HCT116 (cell line): ENCODE data around the gene MTO1. TPM values are rescaled to one million over a fixed set of nuclear protein-coding genes. Genes with fewer than 3 reads are reported as not detected.

Experiments
- ATAC-seq: fragments of 200-7000 bp; cut with Tn5 transposase; 2 replicates; pipeline ENCODE4 v1.9.1; 2020; ENCODE audit warnings: mild to moderate bottlenecking, moderate library complexity
- BruUV-seq: library from RNA; stranded (reverse); fragments of 400-500 nt; replicated peaks from 2 replicates; lab custom pipeline; 2021; lab: Mats Ljungman, UMichigan
- CTCF ChIA-PET: fragments of 300-600 bp; sonication (Branson Sonifier 250); formaldehyde crosslinking; loops from one replicate; lab custom pipeline; 2021; ENCODE audit warnings: antibody characterized with exemption; lab: Charles Lee
- POLR2A ChIA-PET: fragments of 300-600, 350-600 bp; sonication (Branson Sonifier 250); formaldehyde crosslinking; loops from one replicate; lab custom pipeline; 2021; ENCODE audit warnings: antibody characterized with exemption; lab: Charles Lee
- RAD21 ChIA-PET, 2 experiments: fragments of 300-600 bp; sonication (Branson Sonifier 250); formaldehyde crosslinking; loops; one replicate each; lab custom pipeline; 2023; ENCODE audit warnings: low total read pairs in 2 of 2; ENCODE audit not compliant: uncharacterized antibody in 2 of 2, unreplicated experiment in 2 of 2, low non-redundant PET in 1 of 2; lab: Charles Lee
- DNase-seq: peaks from one replicate; pipeline ENCODE4 v3.0.0-alpha.2; 2010; ENCODE audit warnings: low read depth, low spot score
- H2AFZ ChIP-seq: fragments of 200-600 bp; shearing (Covaris generic), sonication (generic); 2 replicates; pipeline ENCODE4 v1.6.1; 2017; ENCODE audit warnings: low read depth, mixed run types, mixed read lengths, antibody characterized with exemption, low read length; ENCODE audit not compliant: poor library complexity, severe bottlenecking
- H3K27ac ChIP-seq: 2 replicates; pipeline ENCODE4 v1.5.1; 2012; ENCODE audit warnings: low read depth, low read length
- H3K27me3 ChIP-seq: fragments of 200-600 bp; sonication (generic); 2 replicates; pipeline ENCODE4 v1.6.1; 2016; ENCODE audit warnings: mixed run types, low read length, mixed read lengths; ENCODE audit not compliant: insufficient read depth
- H3K36me3 ChIP-seq, 2 experiments: fragments of 200-500 bp in 1 of 2; fragments of 200-600 bp in 1 of 2; sonication (Bioruptor generic) in 1 of 2; sonication (generic) in 1 of 2; 2 replicates each; pipeline versions ENCODE4 v1.5.1 to v1.6.1; 2014 to 2016; ENCODE audit warnings: low read length in 2 of 2, inconsistent platforms in 1 of 2, mixed read lengths in 1 of 2, mixed run types in 1 of 2; ENCODE audit not compliant: insufficient read depth in 2 of 2, control insufficient read depth in 1 of 2
- H3K4me1 ChIP-seq, 2 experiments: fragments of 200-600 bp in 1 of 2; sonication (generic) in 1 of 2; 2 replicates each; pipeline versions ENCODE4 v1.5.1 to v1.6.1; 2012 to 2017; ENCODE audit warnings: low read length in 2 of 2, inconsistent platforms in 1 of 2, mild to moderate bottlenecking in 1 of 2, mixed read lengths in 1 of 2, mixed run types in 1 of 2, moderate library complexity in 1 of 2; ENCODE audit not compliant: insufficient read depth in 2 of 2, control insufficient read depth in 1 of 2
- H3K4me2 ChIP-seq: fragments of 200-600 bp; sonication (generic); 2 replicates; pipeline ENCODE4 v1.6.1; 2017; ENCODE audit warnings: mixed run types, low read length, mixed read lengths
- H3K4me3 ChIP-seq, 2 experiments: fragments of 200-600 bp in 1 of 2; sonication (generic) in 1 of 2; replicated peaks in 1 of 2; 2 replicates each; pipeline ENCODE4 v1.5.1; 2011 to 2016; ENCODE audit warnings: low read length in 2 of 2, control low read depth in 1 of 2, low read depth in 1 of 2, mild to moderate bottlenecking in 1 of 2, mixed read lengths in 1 of 2, mixed run types in 1 of 2
- H3K79me2 ChIP-seq: fragments of 200-600 bp; sonication (generic); 2 replicates; pipeline ENCODE4 v1.6.1; 2017; ENCODE audit warnings: mild to moderate bottlenecking, mixed run types, low read length, moderate library complexity, mixed read lengths; ENCODE audit not compliant: insufficient read depth
- H3K9ac ChIP-seq: fragments of 200-600 bp; sonication (generic); 2 replicates; pipeline ENCODE4 v1.6.1; 2016; ENCODE audit warnings: low read length, mixed read lengths
- H3K9me2 ChIP-seq: fragments of 200-600 bp; sonication (generic), shearing (Covaris generic); 2 replicates; pipeline ENCODE4 v1.6.1; 2017; ENCODE audit warnings: mixed run types, mild to moderate bottlenecking, moderate library complexity; ENCODE audit not compliant: insufficient read depth
- H3K9me3 ChIP-seq, 2 experiments: fragments of 200-500 bp in 1 of 2; fragments of 200-600 bp in 1 of 2; sonication (Bioruptor generic) in 1 of 2; sonication (generic) in 1 of 2; 2 replicates each; pipeline ENCODE4 v1.6.1; 2014 to 2017; ENCODE audit warnings: low read length in 2 of 2, mixed read lengths in 2 of 2, inconsistent platforms in 1 of 2, low read depth in 1 of 2, mild to moderate bottlenecking in 1 of 2, mixed run types in 1 of 2, moderate library complexity in 1 of 2; ENCODE audit not compliant: control insufficient read depth in 1 of 2, insufficient read depth in 1 of 2
- H4K20me1 ChIP-seq: fragments of 200-600 bp; sonication (generic), shearing (Covaris generic); 2 replicates; pipeline ENCODE4 v1.6.1; 2017; ENCODE audit warnings: mixed run types, mild to moderate bottlenecking, moderate library complexity; ENCODE audit not compliant: insufficient read depth
- CEBPB ChIP-seq: IDR thresholded peaks from 2 replicates; pipeline ENCODE4 v1.6.1; 2012; ENCODE audit warnings: low read depth
- EZH2 ChIP-seq: fragments of 200-600 bp; sonication (generic); IDR thresholded peaks from 2 replicates; pipeline ENCODE4 v1.6.1; 2017; ENCODE audit warnings: antibody characterized with exemption, mixed run types
- EZH2phosphoT487 ChIP-seq: fragments of 200-600 bp; IDR thresholded peaks from 2 replicates; pipeline ENCODE4 v1.6.1; 2018; ENCODE audit warnings: antibody characterized with exemption, borderline replicate concordance
- FOSL1 ChIP-seq: IDR thresholded peaks from 2 replicates; pipeline ENCODE4 v1.6.1; 2012; ENCODE audit warnings: low read depth
- JUND ChIP-seq: IDR thresholded peaks from 2 replicates; pipeline ENCODE4 v1.6.1; 2012
- POLR2A ChIP-seq: IDR thresholded peaks from 2 replicates; pipeline ENCODE4 v1.7.0; 2011; ENCODE audit warnings: borderline replicate concordance; ENCODE audit not compliant: insufficient read depth, insufficient read length; ENCODE audit errors: extremely low read depth
- SRF ChIP-seq: IDR thresholded peaks from 2 replicates; pipeline ENCODE4 v1.6.1; 2012; ENCODE audit warnings: low read depth
- ZFX ChIP-seq: fragments of 450-650 bp; IDR thresholded peaks from 2 replicates; pipeline ENCODE4 v1.6.1; 2017
- ZNF274 ChIP-seq: fragments of 200-500 bp; sonication (Bioruptor generic); IDR thresholded peaks from 2 replicates; pipeline ENCODE4 v1.6.1; 2014; ENCODE audit warnings: mild to moderate bottlenecking, low read depth, low read length, inconsistent platforms
- intact Hi-C: fragments of 100-400 bp; cut with micrococcal nuclease; formaldehyde crosslinking; loops from 2 replicates; pipeline ENCODE4 v1.10.0; 2022
- total RNA-seq: library from RNA; stranded (reverse); gene quantifications from one replicate; pipeline ENCODE4 v1.2.1, GENCODE V29; 2021; ENCODE audit not compliant: unreplicated experiment
- TF ChIP-seq, protein P1 (sequence below), 3 experiments: fragments of 200-600 bp in 1 of 3; sonication (generic) in 1 of 3; IDR thresholded peaks in 2 of 3; conservative IDR thresholded peaks in 1 of 3; 2 replicates each; pipeline ENCODE4 v1.5.1; 2012 to 2017; ENCODE audit warnings: low read depth in 2 of 3, low read length in 2 of 3, antibody characterized with exemption in 1 of 3, borderline replicate concordance in 1 of 3, control low read depth in 1 of 3, mild to moderate bottlenecking in 1 of 3, mixed read lengths in 1 of 3, mixed run types in 1 of 3, moderate library complexity in 1 of 3; ENCODE audit not compliant: insufficient read depth in 1 of 3

Gene MTO1
- total RNA-seq, 1 experiment from 2014 or later: 40.1 TPM

DNA sequence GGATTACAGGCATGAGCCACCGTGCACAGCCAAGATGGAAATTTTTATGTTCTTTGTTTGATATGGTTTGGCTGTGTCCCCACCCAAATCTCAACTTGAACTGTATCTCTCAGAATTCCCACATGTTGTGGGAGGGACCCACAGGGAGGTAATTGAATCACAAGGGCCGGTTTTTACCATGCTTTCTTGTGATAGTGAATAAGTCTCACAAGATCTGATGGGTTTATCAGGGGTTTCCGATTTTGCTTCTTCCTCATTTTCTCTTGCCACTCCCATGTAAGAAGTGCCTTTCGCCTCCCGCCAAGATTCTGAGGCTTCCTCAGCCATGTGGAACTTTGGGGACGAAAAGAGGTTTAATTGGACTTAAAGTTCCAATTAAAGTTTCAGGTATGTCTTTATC, 44.7 kb downstream of the MTO1 start:
- DNase-seq (no peak), ATAC-seq (no peak)
- RAD21 ChIA-PET: no interaction called here
- POLR2A ChIA-PET: no interaction called here
- no peak overlapping the region for H3K27ac ChIP-seq
- no peaks in the 10 kb centered on the region for H3K9me3 ChIP-seq
- intact Hi-C loops: no loop called here
- H3K4me3 ChIP-seq: no peak overlapping the region
- CTCF ChIA-PET: no interaction called here
- H3K79me2 ChIP-seq: no peaks in the 10 kb centered on the region
- no peaks in the 10 kb centered on the region for H4K20me1 ChIP-seq
- H3K4me1 ChIP-seq: no peaks in the 10 kb centered on the region
- H3K9ac ChIP-seq: no peak overlapping the region
- no TSS peak for BruUV-seq
- H3K27me3 ChIP-seq: no peaks in the 10 kb centered on the region
- TF ChIP-seq ZFX: no peak
- TF ChIP-seq, all 23 proteins: peak for 0
- Histone ChIP-seq H2AFZ (no peak overlapping the region), H3K9me2 (no peaks in the 10 kb centered on the region), H3K4me2 (no peak overlapping the region), H3K36me3 (peaks cover 0 to 5% of the 10 kb centered on the region in 2 experiments; a peak in 1 of 4 replicates)

DNA sequence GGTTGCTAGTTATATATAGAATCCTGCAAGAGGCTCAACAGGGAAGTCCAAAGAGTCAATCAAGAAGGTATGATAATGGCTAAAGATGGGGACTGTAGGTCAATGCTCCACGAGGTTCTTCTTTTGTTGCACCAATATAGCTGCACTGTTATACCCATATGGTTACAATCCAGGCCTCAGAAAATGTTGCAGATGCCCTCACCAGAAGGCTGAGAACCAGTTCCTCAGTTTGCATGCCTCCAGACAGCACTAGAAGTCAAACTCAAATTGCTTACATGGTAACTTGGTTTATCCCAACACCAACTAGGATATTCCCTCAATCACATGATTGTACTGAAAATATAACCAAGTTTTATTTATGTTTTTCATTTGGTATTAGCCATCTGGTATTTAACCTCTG, 47.2 kb downstream of the MTO1 start:
- H3K27me3 ChIP-seq: no peaks in the 10 kb centered on the region
- H3K27ac ChIP-seq: no peak overlapping the region
- no peak overlapping the region for H2AFZ ChIP-seq
- TF ChIP-seq SRF (no peak), EZH2phosphoT487 (no peak), POLR2A (no peak), ZNF274 (no peak), EZH2 (no peak), FOSL1 (no peak), CEBPB (no peak), JUND (no peak)
- TF ChIP-seq, protein P1, sequence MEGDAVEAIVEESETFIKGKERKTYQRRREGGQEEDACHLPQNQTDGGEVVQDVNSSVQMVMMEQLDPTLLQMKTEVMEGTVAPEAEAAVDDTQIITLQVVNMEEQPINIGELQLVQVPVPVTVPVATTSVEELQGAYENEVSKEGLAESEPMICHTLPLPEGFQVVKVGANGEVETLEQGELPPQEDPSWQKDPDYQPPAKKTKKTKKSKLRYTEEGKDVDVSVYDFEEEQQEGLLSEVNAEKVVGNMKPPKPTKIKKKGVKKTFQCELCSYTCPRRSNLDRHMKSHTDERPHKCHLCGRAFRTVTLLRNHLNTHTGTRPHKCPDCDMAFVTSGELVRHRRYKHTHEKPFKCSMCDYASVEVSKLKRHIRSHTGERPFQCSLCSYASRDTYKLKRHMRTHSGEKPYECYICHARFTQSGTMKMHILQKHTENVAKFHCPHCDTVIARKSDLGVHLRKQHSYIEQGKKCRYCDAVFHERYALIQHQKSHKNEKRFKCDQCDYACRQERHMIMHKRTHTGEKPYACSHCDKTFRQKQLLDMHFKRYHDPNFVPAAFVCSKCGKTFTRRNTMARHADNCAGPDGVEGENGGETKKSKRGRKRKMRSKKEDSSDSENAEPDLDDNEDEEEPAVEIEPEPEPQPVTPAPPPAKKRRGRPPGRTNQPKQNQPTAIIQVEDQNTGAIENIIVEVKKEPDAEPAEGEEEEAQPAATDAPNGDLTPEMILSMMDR (IDR thresholded peaks at IDR 0.05 in 2 of 3, conservative IDR thresholded peaks at IDR 0.05 in 1 of 3; ENCODE audit: borderline replicate concordance in 1 of 3, insufficient read depth in 1 of 3, low read depth in 2 of 3, low read length in 2 of 3): no peak
- H3K4me3 ChIP-seq: no peak overlapping the region
- no peaks in the 10 kb centered on the region for H3K4me1 ChIP-seq
- H3K36me3 ChIP-seq: no peaks in the 10 kb centered on the region
- no peaks in the 10 kb centered on the region for H3K9me3 ChIP-seq
- peaks cover 3% of the 10 kb centered on the region; the same call in 1 of the 2 replicates for H4K20me1 ChIP-seq
- no TSS peak for BruUV-seq
- POLR2A ChIA-PET: interaction anchor here (0.6 kb wide), 1 partner anchor 76 kb away, joined by 6 read pairs; no protein-coding TSS in a partner anchor
- H3K9me2 ChIP-seq: no peaks in the 10 kb centered on the region
- H3K79me2 ChIP-seq: no peaks in the 10 kb centered on the region
- ATAC-seq (no peak), DNase-seq (no peak)
- intact Hi-C loops: no loop called here
- CTCF ChIA-PET: no interaction called here
- RAD21 ChIA-PET: no interaction called here
- H3K9ac ChIP-seq: no peak overlapping the region
- H3K4me2 ChIP-seq: no peak overlapping the region
